Gastrocnemius medialis (tissue), 4 donors: ENCODE data around the gene COL9A3.

ENCODE experiments used
- POLR2A ChIP-seq, 2 donors: fragments of 450-650 bp; IDR thresholded peaks; one replicate each; pipeline ENCODE4 v1.6.1; 2017; ENCODE audit warnings: antibody characterized with exemption in 2 of 2, mild to moderate bottlenecking in 2 of 2, moderate library complexity in 2 of 2
- TF ChIP-seq, protein P1 (sequence below), 5 experiments: fragments of 450-650 bp in 3 of 5; fragments of 200-600 bp in 2 of 5; sonication (generic) in 2 of 5; IDR thresholded peaks in 4 of 5; conservative IDR thresholded peaks in 1 of 5; 1 replicate in 4 of 5; 2 replicates in 1 of 5; pipeline ENCODE4 v1.5.1; 2016 to 2019; ENCODE audit warnings: antibody characterized with exemption in 5 of 5, mild to moderate bottlenecking in 3 of 5, moderate library complexity in 3 of 5

DNA sequence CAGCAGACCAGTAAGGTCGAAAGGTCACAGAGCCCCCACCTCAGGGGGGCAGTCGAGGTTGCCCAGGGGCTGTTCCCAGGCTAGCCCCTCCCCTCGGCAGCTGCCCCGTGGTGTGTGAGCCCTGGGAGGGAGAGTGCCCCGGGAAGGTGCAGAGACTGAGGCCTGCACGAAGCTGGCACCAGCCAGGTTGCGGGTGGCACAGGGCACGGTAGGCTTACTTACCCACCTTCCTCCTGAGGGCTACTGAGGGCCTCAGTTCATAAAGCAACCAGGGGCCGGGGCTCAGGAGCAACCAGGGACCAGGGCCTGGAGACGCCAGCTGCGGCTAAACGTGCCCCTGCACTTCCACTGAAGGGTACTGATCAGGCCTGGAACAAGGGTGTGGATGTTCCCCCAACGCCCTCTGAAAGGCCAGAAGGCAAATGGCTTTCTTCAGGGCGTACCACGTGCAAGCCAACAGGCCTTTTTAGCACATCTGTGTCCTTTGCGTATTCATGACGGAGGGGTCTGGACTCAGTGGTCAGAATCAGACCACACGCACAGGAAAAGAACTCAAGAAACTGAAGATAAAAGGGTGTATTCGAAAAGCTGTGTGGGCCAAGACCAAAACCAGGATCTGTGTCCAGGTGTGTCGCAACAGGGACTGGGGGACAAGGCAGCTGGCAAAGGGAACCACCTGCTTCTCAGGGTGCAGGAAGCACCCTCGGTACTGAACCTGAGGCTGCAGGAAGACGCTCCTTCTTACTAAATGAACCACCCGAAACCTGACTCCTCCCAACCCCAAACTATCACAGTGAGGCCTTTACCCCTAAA lies 69.3 kb downstream of the COL9A3 start:
- TF ChIP-seq, protein P1, sequence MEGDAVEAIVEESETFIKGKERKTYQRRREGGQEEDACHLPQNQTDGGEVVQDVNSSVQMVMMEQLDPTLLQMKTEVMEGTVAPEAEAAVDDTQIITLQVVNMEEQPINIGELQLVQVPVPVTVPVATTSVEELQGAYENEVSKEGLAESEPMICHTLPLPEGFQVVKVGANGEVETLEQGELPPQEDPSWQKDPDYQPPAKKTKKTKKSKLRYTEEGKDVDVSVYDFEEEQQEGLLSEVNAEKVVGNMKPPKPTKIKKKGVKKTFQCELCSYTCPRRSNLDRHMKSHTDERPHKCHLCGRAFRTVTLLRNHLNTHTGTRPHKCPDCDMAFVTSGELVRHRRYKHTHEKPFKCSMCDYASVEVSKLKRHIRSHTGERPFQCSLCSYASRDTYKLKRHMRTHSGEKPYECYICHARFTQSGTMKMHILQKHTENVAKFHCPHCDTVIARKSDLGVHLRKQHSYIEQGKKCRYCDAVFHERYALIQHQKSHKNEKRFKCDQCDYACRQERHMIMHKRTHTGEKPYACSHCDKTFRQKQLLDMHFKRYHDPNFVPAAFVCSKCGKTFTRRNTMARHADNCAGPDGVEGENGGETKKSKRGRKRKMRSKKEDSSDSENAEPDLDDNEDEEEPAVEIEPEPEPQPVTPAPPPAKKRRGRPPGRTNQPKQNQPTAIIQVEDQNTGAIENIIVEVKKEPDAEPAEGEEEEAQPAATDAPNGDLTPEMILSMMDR (IDR thresholded peaks at IDR 0.05 in 4 of 5, conservative IDR thresholded peaks at IDR 0.05 in 1 of 5): no peak
- no peak for TF ChIP-seq POLR2A (IDR thresholded peaks at IDR 0.05)
